GM10266 (cell line): ENCODE data around the gene HDGF.

ENCODE experiments used
- DNase-seq: peaks from one replicate; pipeline ENCODE4 v3.0.0; 2012; ENCODE audit errors: extremely low spot score
- TF ChIP-seq, protein P1 (sequence below): IDR thresholded peaks from 2 replicates; pipeline ENCODE4 v1.5.1; 2012; ENCODE audit warnings: mild to moderate bottlenecking, low read depth; ENCODE audit not compliant: control insufficient read depth, insufficient read depth; ENCODE audit errors: missing control alignments

Gene HDGF

DNA sequence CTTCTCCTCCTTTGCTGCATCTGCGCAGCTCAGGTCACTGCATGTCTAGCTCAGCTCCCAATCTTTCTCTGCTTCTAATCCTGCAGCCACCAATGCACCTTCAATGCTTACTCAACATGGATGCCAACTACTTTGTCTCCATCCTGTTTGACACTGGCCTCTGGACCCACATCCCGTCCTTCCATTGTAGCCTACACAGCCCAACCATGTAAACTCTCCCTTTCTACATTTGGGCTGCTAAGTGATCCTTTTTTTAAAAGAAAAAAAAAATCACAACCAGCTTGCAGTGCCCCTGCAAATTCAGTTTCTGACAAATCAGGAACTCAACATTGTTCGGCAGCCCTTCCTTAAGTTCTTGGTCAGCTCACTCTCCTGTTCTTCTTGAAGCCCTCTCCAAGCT is 36.6 kb downstream of the HDGF start:
- DNase-seq: no peak
- TF ChIP-seq, protein P1, sequence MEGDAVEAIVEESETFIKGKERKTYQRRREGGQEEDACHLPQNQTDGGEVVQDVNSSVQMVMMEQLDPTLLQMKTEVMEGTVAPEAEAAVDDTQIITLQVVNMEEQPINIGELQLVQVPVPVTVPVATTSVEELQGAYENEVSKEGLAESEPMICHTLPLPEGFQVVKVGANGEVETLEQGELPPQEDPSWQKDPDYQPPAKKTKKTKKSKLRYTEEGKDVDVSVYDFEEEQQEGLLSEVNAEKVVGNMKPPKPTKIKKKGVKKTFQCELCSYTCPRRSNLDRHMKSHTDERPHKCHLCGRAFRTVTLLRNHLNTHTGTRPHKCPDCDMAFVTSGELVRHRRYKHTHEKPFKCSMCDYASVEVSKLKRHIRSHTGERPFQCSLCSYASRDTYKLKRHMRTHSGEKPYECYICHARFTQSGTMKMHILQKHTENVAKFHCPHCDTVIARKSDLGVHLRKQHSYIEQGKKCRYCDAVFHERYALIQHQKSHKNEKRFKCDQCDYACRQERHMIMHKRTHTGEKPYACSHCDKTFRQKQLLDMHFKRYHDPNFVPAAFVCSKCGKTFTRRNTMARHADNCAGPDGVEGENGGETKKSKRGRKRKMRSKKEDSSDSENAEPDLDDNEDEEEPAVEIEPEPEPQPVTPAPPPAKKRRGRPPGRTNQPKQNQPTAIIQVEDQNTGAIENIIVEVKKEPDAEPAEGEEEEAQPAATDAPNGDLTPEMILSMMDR: no peak

DNA sequence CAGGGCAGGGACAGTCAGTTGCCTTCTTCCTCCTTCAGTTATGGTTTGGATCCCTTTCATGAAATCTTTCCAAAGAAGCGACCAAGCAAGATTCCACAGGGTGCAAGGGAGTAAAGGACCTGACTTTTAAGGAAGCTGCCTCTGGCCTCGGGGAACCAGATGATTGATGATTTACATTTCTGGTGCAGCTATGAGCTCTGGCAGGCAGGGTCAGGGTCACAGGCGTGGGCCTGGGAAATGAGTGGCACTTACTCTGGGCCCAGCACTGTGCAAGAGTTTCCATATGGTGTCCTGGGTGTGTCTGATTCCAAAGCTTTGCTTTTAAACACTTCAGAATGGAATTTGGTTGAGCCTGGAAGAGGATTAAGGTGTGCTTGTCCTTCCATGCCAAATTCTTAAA is 38.8 kb downstream of the HDGF start:
- TF ChIP-seq, protein P1: no peak
- no peak for DNase-seq

DNA sequence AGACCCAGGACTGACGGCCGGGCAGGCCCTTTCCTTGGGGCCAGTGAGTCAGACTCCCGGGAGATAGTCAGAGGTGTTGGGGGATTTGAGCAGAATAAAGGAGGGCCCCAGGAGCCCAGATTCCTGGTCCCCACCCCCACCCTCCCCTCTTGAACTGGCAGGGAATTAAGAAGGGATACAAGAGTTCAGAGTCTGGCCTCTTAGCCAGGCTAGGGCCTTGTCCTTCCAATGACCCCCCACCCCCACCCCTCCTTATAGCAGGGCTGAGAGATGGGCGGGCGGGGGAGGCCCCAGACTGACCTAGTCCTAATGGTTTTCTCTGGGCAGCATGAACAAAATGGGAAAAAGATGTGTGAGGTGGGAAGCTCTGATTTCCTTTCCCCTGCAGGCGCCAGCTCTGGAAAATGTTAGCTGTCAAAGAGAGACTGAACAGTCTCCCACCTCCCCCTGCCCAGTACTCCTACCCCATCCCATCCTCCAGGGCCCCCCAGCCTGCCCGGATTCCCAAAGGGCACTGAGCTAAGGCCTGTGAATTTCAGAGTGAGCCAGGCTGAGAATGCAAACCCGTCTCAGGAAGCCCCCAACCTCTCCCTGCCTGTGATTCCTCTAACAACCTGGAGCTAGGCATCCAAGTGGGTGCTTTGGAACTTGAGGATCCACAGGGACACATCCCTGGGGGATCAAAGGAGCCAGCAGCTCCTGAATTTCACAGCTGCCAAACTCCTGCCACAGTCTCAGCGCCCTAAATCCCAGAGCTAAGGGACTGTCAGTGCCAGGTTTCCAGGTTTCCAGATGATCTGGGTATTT is 40.3 kb downstream of the HDGF start:
- TF ChIP-seq, protein P1: no peak

DNA sequence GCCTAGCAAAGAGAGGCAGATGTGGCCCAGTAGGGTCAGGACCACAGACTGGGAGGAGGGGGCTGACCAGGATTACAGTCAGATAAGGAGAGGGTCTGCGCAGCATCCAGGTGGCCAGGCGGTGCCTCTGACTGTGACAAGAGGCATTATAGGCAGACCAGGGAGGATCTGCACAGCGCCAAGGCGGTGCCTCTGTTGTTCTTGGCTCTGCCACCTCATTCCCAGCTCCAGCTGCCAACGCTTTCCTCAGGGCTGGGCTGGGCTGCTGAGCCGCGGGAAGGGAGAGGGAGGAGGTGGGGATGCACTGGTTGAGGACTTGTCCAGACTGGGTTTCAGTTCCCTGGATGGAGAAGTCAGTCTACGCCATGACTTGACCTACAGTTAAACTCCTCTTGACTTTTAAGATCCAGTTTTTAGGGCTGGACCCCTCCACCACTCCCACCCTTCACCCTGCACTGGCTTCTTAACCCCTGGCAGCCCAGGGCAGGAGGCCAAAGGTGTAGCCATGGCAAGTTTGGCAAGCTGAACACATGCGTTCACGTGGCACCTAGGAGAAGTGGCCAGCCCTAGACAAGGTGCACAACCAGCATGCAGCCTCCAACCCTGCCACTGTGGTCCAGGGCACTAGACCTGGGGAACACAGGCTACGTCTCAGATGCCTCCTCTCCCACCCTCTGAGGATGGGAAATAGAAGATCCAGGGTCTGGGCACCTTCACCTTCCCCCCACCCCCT is 41.6 kb downstream of the HDGF start:
- DNase-seq: no peak

More for the DNA sequence above, 40.3 kb downstream of the HDGF start:
- DNase-seq: no peak

DNA sequence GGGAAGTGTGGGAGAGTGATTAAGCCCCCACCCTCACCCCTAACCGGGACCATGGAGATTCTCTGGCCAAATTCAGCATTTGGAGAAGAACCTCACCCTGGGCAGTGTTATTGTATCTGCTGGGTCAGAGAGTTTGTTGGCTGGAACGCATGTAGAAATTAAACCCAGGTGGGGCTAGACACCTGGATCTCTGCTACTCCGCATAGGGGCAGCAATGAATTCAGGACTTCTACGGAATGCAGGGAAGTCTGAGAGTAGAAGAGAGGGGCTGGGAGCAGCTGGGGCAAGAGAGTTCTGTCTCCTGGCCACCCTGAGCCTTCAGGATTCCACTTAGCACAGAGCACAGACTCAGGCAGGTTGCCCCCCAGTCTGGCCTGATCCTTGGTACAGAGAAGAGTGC is 42.4 kb downstream of the HDGF start:
- TF ChIP-seq, protein P1: no peak
- no peak for DNase-seq

More for the DNA sequence above, 41.6 kb downstream of the HDGF start:
- TF ChIP-seq, protein P1: no peak

DNA sequence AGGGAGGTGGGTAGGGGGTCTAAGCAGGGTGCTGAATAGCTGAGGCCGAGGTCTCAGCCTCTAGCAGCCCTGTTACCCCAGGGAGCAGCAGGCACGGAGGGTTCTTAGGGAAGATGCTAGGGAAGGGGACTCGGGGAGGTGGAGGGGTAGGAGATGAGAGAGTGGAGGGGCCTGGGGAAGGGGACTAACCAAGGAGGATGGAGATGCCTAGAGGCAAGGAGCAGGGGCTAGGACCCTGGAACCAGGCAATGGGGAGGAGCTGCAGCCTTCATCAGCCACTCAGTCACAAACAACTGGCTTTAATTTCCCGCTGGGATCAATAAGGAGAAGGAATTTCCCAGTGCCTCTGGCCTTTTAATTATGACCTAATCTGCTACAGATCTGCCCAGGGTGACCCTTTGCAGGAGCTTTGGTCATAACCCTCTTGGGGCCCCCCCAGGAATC is 43.2 kb downstream of the HDGF start:
- no peak for DNase-seq
- TF ChIP-seq, protein P1: no peak
